MCF 10A (cell line): ENCODE results near the gene KCNG4. TPM values are rescaled to one million over a fixed set of nuclear protein-coding genes. Genes with fewer than 3 reads are reported as not detected.

Experiments
- BruUV-seq: library from RNA; stranded (reverse); fragments of 400-500 nt; replicated peaks from 2 replicates; lab custom pipeline; 2021; lab: Mats Ljungman, UMichigan
- CTCF ChIA-PET: fragments of 300-600 bp; sonication (Branson Sonifier 250); formaldehyde crosslinking; extraction: SDS; loops from one replicate; lab custom pipeline; 2021; ENCODE audit warnings: antibody characterized with exemption, inconsistent platforms; lab: Yijun Ruan, JAX
- POLR2A ChIA-PET: fragments of 300-600, 350-650 bp; sonication (Branson Sonifier 250); formaldehyde crosslinking; extraction: SDS; loops from one replicate; lab custom pipeline; 2020; ENCODE audit warnings: antibody characterized with exemption, inconsistent platforms; lab: Yijun Ruan, JAX
- DNase-seq: peaks from one replicate; pipeline ENCODE4 v3.0.0-alpha.2; 2018; ENCODE audit not compliant: unreplicated experiment
- H3K27ac Mint-ChIP-seq: one replicate; pipeline ENCODE4 v1.8.0; 2022; ENCODE audit warnings: mild to moderate bottlenecking, low read depth, mixed read lengths; ENCODE audit not compliant: unreplicated experiment
- H3K27me3 Mint-ChIP-seq: one replicate; pipeline ENCODE4 v1.8.0; 2022; ENCODE audit warnings: mixed read lengths; ENCODE audit not compliant: insufficient read depth, unreplicated experiment
- H3K36me3 Mint-ChIP-seq: one replicate; pipeline ENCODE4 v1.8.0; 2022; ENCODE audit warnings: mild to moderate bottlenecking, moderate library complexity, mixed read lengths; ENCODE audit not compliant: insufficient read depth, unreplicated experiment
- H3K4me1 Mint-ChIP-seq: one replicate; pipeline ENCODE4 v1.8.0; 2022; ENCODE audit warnings: mixed read lengths; ENCODE audit not compliant: insufficient read depth, unreplicated experiment
- H3K4me3 Mint-ChIP-seq: one replicate; pipeline ENCODE4 v1.8.0; 2022; ENCODE audit warnings: mild to moderate bottlenecking, moderate library complexity, mixed read lengths; ENCODE audit not compliant: unreplicated experiment
- H3K9me3 Mint-ChIP-seq: one replicate; pipeline ENCODE4 v1.8.0; 2022; ENCODE audit warnings: mixed read lengths; ENCODE audit not compliant: unreplicated experiment
- intact Hi-C: fragments of 100-400 bp; cut with micrococcal nuclease; formaldehyde crosslinking; loops from 2 replicates; pipeline ENCODE4 v1.14.1; 2022
- total RNA-seq: library from RNA; stranded (reverse); gene quantifications from 2 replicates; pipeline ENCODE4 v1.2.3, GENCODE V29; 2022
- TF ChIP-seq, protein P1 (sequence below): fragments of 200-600 bp; IDR thresholded peaks from one replicate; pipeline ENCODE4 v1.8.0; 2022; ENCODE audit warnings: antibody characterized with exemption, mild to moderate bottlenecking; ENCODE audit not compliant: unreplicated experiment

The KCNG4 gene
- total RNA-seq, 1 experiment from 2014 or later: not detected

DNA sequence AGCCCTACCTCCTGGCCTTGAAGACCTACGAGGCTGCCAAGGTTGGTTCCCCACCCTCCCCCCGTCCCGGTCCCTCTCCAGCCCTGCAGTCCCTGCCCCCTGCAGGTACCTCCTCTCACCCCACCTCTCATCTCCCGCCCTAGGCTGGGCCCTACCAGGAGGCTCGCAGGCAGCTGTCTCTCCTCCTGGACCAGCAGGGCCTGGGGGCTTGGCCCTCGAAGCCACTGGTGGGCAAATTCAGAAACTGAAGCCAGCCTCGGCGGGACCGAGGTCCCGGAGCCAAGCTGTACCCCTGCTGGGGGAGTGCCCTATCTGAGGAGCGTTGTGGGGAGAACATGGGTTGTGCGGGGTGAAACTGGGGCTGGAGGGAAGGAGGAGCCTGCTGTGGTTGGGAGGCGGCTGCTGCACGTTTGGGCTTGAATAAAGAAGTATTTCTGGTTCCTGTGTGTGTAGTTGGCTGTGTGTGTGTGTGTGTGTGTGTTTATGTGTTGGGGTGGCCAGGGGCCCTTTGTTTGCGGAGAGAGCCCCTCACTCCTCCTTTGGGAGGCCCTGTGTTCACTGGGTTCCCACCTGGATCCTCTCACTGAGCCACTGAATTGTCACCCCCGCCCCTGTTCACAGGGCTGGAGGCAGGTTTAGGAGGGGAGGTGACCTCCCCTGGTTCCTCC lies 43.0 kb downstream of the KCNG4 start:
- Mint-ChIP-seq H3K4me3 (no peak overlapping the region), H3K4me1 (peaks cover 19% of the 10 kb centered on the region), H3K9me3 (no peaks in the 10 kb centered on the region), H3K27ac (no peak overlapping the region), H3K27me3 (no peaks in the 10 kb centered on the region), H3K36me3 (no peaks in the 10 kb centered on the region)
- no TSS peak for BruUV-seq
- no peak for DNase-seq
- ChIA-PET CTCF (interaction anchor here (0.7 to 2.2 kb wide), 2 partner anchors 10 to 307 kb away, joined by 4 to 7 read pairs; partner anchors contain the start of gene TAF1C), POLR2A (interaction anchor here (0.7 kb wide), 1 partner anchor 1620 kb away, joined by 3 read pairs; no protein-coding TSS in a partner anchor)
- intact Hi-C loops: no loop called here
- TF ChIP-seq, protein P1, sequence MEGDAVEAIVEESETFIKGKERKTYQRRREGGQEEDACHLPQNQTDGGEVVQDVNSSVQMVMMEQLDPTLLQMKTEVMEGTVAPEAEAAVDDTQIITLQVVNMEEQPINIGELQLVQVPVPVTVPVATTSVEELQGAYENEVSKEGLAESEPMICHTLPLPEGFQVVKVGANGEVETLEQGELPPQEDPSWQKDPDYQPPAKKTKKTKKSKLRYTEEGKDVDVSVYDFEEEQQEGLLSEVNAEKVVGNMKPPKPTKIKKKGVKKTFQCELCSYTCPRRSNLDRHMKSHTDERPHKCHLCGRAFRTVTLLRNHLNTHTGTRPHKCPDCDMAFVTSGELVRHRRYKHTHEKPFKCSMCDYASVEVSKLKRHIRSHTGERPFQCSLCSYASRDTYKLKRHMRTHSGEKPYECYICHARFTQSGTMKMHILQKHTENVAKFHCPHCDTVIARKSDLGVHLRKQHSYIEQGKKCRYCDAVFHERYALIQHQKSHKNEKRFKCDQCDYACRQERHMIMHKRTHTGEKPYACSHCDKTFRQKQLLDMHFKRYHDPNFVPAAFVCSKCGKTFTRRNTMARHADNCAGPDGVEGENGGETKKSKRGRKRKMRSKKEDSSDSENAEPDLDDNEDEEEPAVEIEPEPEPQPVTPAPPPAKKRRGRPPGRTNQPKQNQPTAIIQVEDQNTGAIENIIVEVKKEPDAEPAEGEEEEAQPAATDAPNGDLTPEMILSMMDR: no peak

DNA sequence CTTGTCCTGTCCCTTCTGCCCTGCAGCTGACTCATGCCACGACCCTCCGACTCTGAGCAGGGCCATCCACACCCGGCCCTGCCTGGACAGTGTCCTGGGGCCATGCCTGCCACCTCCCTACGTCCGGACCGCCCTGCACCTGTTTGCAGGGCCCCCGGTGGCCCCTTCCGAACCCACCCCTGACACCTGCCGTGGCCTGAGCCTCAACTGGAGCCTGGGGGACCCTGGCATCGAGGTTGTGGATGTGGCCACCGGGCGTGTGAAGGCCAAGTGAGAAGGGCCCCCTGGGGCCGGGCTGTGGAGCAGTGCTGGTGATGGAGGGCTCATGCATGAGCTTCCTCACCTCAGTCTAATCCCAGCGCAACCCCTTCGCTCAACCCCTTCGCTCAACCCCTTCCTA lies 43.7 kb downstream of the KCNG4 start:
- POLR2A ChIA-PET: no interaction called here
- Mint-ChIP-seq H3K9me3 (no peaks in the 10 kb centered on the region), H3K27me3 (no peaks in the 10 kb centered on the region), H3K4me1 (peaks cover 19% of the 10 kb centered on the region), H3K27ac (no peak overlapping the region), H3K36me3 (no peaks in the 10 kb centered on the region), H3K4me3 (no peak overlapping the region)
- intact Hi-C loops: no loop called here
- CTCF ChIA-PET: interaction anchor here (0.7 to 2.2 kb wide), 2 partner anchors 9 to 308 kb away, joined by 4 to 7 read pairs; partner anchors contain the start of gene TAF1C
- BruUV-seq: no TSS peak
- no peak for DNase-seq
- TF ChIP-seq, protein P1: no peak

DNA sequence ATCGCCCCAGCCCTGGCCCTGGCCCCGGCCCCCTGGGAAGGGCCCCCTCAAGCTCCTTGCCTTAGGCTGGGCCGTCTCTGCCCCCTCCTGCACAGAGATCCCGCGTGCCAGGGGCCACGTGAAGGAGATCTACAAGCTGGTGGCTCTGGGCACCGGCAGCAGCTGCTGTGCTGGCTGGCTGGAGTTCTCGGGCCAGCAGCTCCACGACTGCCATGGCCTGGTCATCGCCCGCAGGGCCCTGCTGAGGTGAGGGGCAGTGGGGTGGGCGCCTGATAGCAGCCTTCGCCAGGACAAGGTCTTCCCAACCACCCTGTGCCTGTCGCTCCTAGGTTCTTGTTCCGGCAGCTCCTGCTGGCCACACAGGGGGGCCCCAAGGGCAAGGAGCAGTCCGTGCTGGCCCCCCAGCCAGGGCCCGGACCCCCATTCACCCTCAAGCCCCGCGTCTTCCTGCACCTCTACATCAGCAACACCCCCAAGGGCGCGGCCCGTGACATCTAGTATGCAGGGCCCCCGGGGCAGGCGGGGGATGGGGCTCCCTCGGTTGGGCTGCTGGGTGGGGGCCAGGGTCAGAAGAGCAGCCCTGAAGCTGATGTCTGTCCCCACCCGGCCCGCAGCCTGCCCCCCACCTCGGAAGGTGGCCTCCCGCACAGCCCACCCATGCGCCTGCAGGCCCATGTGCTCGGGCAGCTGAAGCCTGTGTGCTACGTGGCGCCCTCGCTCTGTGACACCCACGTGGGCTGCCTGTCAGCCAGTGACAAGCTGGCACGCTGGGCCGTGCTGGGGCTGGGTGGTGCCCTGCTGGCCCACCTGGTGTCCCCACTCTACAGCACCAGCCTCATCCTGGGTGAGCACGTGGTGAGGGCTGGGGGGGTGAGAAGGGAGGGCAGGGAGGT lies 44.4 kb downstream of the KCNG4 start:
- no TSS peak for BruUV-seq
- CTCF ChIA-PET: no interaction called here
- TF ChIP-seq, protein P1: no peak

More for the DNA sequence above, 44.4 kb downstream of the KCNG4 start:
- Mint-ChIP-seq H3K27ac (no peak overlapping the region), H3K36me3 (no peaks in the 10 kb centered on the region), H3K4me3 (no peak overlapping the region), H3K9me3 (no peaks in the 10 kb centered on the region), H3K4me1 (peaks cover 19% of the 10 kb centered on the region), H3K27me3 (no peaks in the 10 kb centered on the region)
- no peak for DNase-seq
- intact Hi-C loops: no loop called here
- POLR2A ChIA-PET: no interaction called here
